NB4 (cell line): ENCODE results near the gene NAA80.

Experiments used
- POLR2A ChIP-seq: IDR thresholded peaks from 2 replicates; pipeline ENCODE4 v1.6.1; 2011; ENCODE audit warnings: mild to moderate bottlenecking; ENCODE audit not compliant: insufficient read length; ENCODE audit errors: extremely low read depth
- TF ChIP-seq, protein P1 (sequence below): IDR thresholded peaks from one replicate; pipeline ENCODE4 v1.5.1; 2012; ENCODE audit warnings: low read depth, low read length
- TF ChIP-seq, protein P2 (sequence below): IDR thresholded peaks from 2 replicates; pipeline ENCODE4 v1.6.1; 2011; ENCODE audit warnings: low read depth, low read length

DNA sequence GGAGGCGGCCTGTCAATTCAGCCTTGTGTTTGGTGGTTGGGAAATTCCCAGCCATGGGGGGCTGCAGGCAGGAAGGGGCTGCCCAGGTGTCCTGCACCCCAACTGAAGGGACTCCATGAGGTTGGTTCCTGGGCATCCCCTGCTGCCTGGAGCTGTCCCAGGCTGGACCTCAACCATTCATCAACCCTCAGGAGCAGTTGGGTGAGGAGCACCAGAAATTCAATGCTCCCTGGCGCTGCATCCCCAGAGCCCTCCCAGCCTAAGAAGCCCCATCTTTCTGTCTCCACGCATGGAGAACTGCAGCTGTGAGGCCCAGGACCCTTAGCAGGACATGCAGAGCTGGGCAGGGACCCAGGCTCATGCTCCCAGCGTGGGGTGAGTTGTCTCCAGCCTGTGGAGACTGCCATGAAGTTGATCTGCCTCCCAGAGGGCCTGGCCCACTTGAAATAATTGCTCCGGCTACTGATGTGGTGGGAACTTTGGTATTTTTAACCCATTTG is 38.2 kb downstream of the NAA80 start:
- TF ChIP-seq, protein P1, sequence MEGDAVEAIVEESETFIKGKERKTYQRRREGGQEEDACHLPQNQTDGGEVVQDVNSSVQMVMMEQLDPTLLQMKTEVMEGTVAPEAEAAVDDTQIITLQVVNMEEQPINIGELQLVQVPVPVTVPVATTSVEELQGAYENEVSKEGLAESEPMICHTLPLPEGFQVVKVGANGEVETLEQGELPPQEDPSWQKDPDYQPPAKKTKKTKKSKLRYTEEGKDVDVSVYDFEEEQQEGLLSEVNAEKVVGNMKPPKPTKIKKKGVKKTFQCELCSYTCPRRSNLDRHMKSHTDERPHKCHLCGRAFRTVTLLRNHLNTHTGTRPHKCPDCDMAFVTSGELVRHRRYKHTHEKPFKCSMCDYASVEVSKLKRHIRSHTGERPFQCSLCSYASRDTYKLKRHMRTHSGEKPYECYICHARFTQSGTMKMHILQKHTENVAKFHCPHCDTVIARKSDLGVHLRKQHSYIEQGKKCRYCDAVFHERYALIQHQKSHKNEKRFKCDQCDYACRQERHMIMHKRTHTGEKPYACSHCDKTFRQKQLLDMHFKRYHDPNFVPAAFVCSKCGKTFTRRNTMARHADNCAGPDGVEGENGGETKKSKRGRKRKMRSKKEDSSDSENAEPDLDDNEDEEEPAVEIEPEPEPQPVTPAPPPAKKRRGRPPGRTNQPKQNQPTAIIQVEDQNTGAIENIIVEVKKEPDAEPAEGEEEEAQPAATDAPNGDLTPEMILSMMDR, result no peak
- TF ChIP-seq POLR2A, result no peak
- TF ChIP-seq, protein P2, sequence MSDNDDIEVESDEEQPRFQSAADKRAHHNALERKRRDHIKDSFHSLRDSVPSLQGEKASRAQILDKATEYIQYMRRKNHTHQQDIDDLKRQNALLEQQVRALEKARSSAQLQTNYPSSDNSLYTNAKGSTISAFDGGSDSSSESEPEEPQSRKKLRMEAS, result no peak
